Gastrocnemius medialis (tissue), 4 donors: ENCODE data around the gene HIVEP3. TPM values are rescaled to one million over a fixed set of nuclear protein-coding genes. Genes with fewer than 3 reads are reported as not detected.

ENCODE experiments used
- ATAC-seq, 2 donors: fragments of 150-250 bp; one replicate each; pipeline ENCODE4 v1.9.1; 2016
- DNase-seq, 2 donors: peaks; one replicate each; pipeline ENCODE4 v3.0.0-alpha.2; 2019
- H3K27ac ChIP-seq, 4 donors: fragments of 200-600 bp; sonication (generic); 1 replicate in 1 of 4; 2 replicates in 3 of 4; pipeline ENCODE4 v1.5.1; 2016 to 2018; ENCODE audit warnings: mild to moderate bottlenecking in 2 of 4, moderate library complexity in 1 of 4
- H3K27me3 ChIP-seq, 3 donors: fragments of 200-600 bp; sonication (generic) in 2 of 3; 1 replicate in 1 of 3; 2 replicates in 2 of 3; pipeline versions ENCODE4 v1.5.1 to v1.6.0; 2016 to 2019; ENCODE audit warnings: mild to moderate bottlenecking in 1 of 3, moderate library complexity in 1 of 3
- H3K36me3 ChIP-seq, 2 donors: fragments of 200-600 bp; sonication (generic) in 1 of 2; one replicate each; pipeline ENCODE4 v1.5.1; 2017 to 2018
- H3K4me1 ChIP-seq, 2 donors: fragments of 200-600 bp; sonication (generic) in 1 of 2; one replicate each; pipeline ENCODE4 v1.5.1; 2016 to 2017; ENCODE audit warnings: mild to moderate bottlenecking in 2 of 2
- H3K4me3 ChIP-seq, 4 donors: fragments of 200-600 bp; sonication (generic) in 3 of 4; 1 replicate in 1 of 4; 2 replicates in 3 of 4; pipeline ENCODE4 v1.5.1; 2016 to 2019; ENCODE audit warnings: mild to moderate bottlenecking in 2 of 4
- H3K9me3 ChIP-seq, 3 donors: fragments of 200-600 bp; sonication (generic) in 2 of 3; 1 replicate in 1 of 3; 2 replicates in 2 of 3; pipeline ENCODE4 v1.5.1; 2016 to 2019
- POLR2A ChIP-seq, 2 donors: fragments of 450-650 bp; IDR thresholded peaks; one replicate each; pipeline ENCODE4 v1.6.1; 2017; ENCODE audit warnings: antibody characterized with exemption in 2 of 2, mild to moderate bottlenecking in 2 of 2, moderate library complexity in 2 of 2
- in situ Hi-C, 4 donors: fragments of 200-750 bp; cut with MboI; loops; one replicate each; pipeline versions ENCODE4 v1.15.0 to v1.8.0; 2017; ENCODE audit warnings: low sequenced_read_pairs in 4 of 4
- intact Hi-C: fragments of 100-400 bp; cut with DNase I; formaldehyde crosslinking; loops from one replicate; pipeline ENCODE4 v1.15.1; 2023; ENCODE audit warnings: low total_unique reads
- total RNA-seq, 4 donors: library from RNA; depleted of rRNA; stranded (reverse); fragments of >200 nt; gene quantifications; one replicate each; pipeline versions ENCODE4 v1.1.0 to v1.2.3, GENCODE V29; 2016
- TF ChIP-seq, protein P1 (sequence below), 5 experiments: fragments of 450-650 bp in 3 of 5; fragments of 200-600 bp in 2 of 5; sonication (generic) in 2 of 5; IDR thresholded peaks in 4 of 5; conservative IDR thresholded peaks in 1 of 5; 1 replicate in 4 of 5; 2 replicates in 1 of 5; pipeline ENCODE4 v1.5.1; 2016 to 2019; ENCODE audit warnings: antibody characterized with exemption in 5 of 5, mild to moderate bottlenecking in 3 of 5, moderate library complexity in 3 of 5

The HIVEP3 gene
- total RNA-seq, 4 donors from 2014 or later = 0.80 to 1.8 (median 1.3) TPM

DNA sequence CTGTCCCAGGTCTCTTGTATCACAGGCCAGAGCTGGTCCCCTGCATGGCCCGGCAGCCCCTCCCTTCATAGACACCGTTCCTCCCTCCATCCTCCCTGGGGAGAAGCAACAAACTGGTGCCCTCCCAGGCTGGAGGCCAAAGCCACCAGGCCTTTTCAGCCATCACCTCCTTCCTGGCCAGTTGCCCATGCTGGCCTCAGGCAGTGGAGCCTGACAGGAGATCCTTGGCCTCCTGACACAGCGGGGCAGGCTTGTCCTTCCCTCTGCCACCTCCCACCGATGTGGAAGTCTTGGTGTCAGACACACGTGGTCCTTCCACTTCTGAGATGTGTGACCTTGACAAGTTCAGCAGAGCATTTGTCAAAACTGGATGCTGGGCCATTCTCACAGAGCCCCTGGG, 206.0 kb downstream of the HIVEP3 start:
- TF ChIP-seq, protein P1, sequence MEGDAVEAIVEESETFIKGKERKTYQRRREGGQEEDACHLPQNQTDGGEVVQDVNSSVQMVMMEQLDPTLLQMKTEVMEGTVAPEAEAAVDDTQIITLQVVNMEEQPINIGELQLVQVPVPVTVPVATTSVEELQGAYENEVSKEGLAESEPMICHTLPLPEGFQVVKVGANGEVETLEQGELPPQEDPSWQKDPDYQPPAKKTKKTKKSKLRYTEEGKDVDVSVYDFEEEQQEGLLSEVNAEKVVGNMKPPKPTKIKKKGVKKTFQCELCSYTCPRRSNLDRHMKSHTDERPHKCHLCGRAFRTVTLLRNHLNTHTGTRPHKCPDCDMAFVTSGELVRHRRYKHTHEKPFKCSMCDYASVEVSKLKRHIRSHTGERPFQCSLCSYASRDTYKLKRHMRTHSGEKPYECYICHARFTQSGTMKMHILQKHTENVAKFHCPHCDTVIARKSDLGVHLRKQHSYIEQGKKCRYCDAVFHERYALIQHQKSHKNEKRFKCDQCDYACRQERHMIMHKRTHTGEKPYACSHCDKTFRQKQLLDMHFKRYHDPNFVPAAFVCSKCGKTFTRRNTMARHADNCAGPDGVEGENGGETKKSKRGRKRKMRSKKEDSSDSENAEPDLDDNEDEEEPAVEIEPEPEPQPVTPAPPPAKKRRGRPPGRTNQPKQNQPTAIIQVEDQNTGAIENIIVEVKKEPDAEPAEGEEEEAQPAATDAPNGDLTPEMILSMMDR (IDR thresholded peaks at IDR 0.05 in 4 of 5, conservative IDR thresholded peaks at IDR 0.05 in 1 of 5) = no peak
- no peak for TF ChIP-seq POLR2A (IDR thresholded peaks at IDR 0.05)
- in situ Hi-C loops (no loop called here), intact Hi-C loops (no loop called here)
- no peaks in the 10 kb centered on the region for H3K27me3 ChIP-seq
- no peaks in the 10 kb centered on the region for H3K9me3 ChIP-seq
- DNase-seq (no peak), ATAC-seq (no peak)
- H3K4me3 ChIP-seq = no peak overlapping the region
- no peak overlapping the region for H3K27ac ChIP-seq
- H3K4me1 ChIP-seq = no peaks in the 10 kb centered on the region
- no peaks in the 10 kb centered on the region for H3K36me3 ChIP-seq

DNA sequence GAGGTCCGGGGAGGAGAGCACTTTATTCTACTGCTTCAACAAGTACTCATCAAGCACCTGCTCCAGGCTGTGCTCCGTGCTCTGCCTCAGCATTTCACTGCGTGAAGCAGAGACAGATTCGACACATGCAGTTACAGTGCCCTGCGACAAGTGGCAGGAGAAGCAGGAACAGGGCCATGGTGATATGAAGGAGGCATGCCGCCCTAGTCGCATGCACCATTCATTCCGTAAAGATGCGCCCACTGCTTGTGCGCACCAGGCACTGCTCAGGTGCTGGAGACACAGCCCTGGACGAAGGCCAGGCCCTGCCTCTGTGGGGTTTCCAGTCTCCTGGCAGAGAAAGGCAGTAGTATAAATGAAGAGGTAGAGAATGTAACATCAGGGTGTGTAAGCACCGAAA, 206.6 kb downstream of the HIVEP3 start:
- no peaks in the 10 kb centered on the region for H3K4me1 ChIP-seq
- no peak for ATAC-seq
- H3K27me3 ChIP-seq = no peaks in the 10 kb centered on the region
- no peak overlapping the region for H3K4me3 ChIP-seq
- no peak overlapping the region for H3K27ac ChIP-seq
- no peaks in the 10 kb centered on the region for H3K9me3 ChIP-seq
- TF ChIP-seq POLR2A (IDR thresholded peaks at IDR 0.05) = no peak
- TF ChIP-seq, protein P1 (IDR thresholded peaks at IDR 0.05 in 4 of 5, conservative IDR thresholded peaks at IDR 0.05 in 1 of 5) = no peak
- intact Hi-C loops (no loop called here), in situ Hi-C loops (no loop called here)
- no peak for DNase-seq
- no peaks in the 10 kb centered on the region for H3K36me3 ChIP-seq

DNA sequence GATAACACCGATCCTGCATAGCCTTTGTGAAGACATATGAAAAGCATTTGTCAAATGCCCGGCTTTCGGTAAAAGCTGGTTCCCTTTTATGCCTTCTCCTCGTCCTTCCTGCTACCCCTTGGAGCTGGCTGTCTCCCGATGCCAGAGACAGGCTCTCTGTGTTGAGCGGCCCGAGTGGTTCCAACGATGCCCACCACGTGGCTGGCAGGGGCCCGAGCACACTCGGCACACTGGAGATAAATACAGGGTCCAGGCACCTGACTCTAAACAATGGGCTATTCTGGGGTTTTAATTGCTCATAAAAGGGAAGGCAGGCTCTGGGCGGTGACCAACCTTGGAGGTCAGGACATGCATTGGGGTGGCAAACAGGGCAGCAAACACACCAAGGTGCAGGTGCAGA, 207.1 kb downstream of the HIVEP3 start:
- Histone ChIP-seq H3K27me3 (no peaks in the 10 kb centered on the region), H3K27ac (no peak overlapping the region), H3K4me3 (no peak overlapping the region), H3K4me1 (no peaks in the 10 kb centered on the region), H3K36me3 (no peaks in the 10 kb centered on the region), H3K9me3 (no peaks in the 10 kb centered on the region)
- intact Hi-C loops (no loop called here), in situ Hi-C loops (no loop called here)
- TF ChIP-seq, protein P1 (IDR thresholded peaks at IDR 0.05 in 4 of 5, conservative IDR thresholded peaks at IDR 0.05 in 1 of 5) = no peak
- TF ChIP-seq POLR2A (IDR thresholded peaks at IDR 0.05) = no peak
- DNase-seq = no peak
- no peak for ATAC-seq

DNA sequence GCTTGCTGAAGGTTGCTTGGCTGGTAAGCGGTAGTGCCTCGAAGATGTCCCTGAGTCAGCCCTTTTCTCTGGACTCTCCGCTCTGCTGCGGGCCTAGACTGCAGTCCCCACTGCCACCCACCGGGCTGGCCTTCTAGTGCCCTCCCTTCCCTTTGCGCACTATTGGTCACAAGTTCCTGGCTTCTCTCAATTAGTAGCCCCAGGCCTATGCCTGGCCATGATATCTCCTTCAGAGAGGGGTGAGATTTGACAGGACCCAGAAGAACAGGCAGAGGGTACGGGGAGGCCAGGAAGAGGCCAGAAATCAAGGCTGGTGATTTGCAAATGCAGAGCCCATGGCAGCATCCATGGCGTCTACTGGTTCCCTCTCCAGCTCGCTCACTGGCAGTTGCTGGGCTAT, 207.7 kb downstream of the HIVEP3 start:
- DNase-seq = no peak
- intact Hi-C loops (no loop called here), in situ Hi-C loops (no loop called here)
- ATAC-seq = no peak
- Histone ChIP-seq H3K27me3 (no peaks in the 10 kb centered on the region), H3K36me3 (no peaks in the 10 kb centered on the region), H3K4me3 (no peak overlapping the region), H3K27ac (no peak overlapping the region), H3K9me3 (no peaks in the 10 kb centered on the region), H3K4me1 (no peaks in the 10 kb centered on the region)
- TF ChIP-seq, protein P1 (IDR thresholded peaks at IDR 0.05 in 4 of 5, conservative IDR thresholded peaks at IDR 0.05 in 1 of 5) = no peak
- TF ChIP-seq POLR2A (IDR thresholded peaks at IDR 0.05) = no peak

DNA sequence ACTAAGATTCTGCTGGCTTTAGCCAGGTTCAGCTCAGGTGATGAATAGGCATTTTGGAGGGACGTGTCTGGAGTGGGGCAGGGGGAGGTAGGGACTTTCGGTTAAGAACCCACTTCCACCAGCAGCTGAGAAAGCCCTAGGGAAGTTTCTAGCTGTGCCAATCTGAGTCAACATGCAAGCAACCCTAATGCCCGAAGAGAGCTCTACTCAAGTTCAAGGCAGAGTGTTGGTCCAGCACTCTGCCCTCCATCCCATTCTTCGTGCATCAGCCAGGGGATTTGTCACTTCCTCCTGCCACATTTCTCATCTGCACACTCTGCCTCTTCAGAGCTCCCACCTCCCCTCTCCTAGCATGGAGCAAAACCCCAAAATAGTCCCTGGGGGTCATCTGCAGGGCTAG, 208.8 kb downstream of the HIVEP3 start:
- ATAC-seq (no peak), DNase-seq (no peak)
- H3K27me3 ChIP-seq = no peaks in the 10 kb centered on the region
- no peaks in the 10 kb centered on the region for H3K9me3 ChIP-seq
- no peak overlapping the region for H3K4me3 ChIP-seq
- no peaks in the 10 kb centered on the region for H3K4me1 ChIP-seq
- intact Hi-C loops = no loop called here
- no peaks in the 10 kb centered on the region for H3K36me3 ChIP-seq
- in situ Hi-C loops = no loop called here
- no peak overlapping the region for H3K27ac ChIP-seq
- TF ChIP-seq, protein P1 (IDR thresholded peaks at IDR 0.05 in 4 of 5, conservative IDR thresholded peaks at IDR 0.05 in 1 of 5) = no peak
- TF ChIP-seq POLR2A (IDR thresholded peaks at IDR 0.05) = no peak
